ENCODE data around the gene RARS2.
"Not testable (repeated sequence)": the region's sequence is repeated elsewhere in the genome, so short reads cannot be mapped to it uniquely, and the experiment has no call there.

Gene RARS2

DNA sequence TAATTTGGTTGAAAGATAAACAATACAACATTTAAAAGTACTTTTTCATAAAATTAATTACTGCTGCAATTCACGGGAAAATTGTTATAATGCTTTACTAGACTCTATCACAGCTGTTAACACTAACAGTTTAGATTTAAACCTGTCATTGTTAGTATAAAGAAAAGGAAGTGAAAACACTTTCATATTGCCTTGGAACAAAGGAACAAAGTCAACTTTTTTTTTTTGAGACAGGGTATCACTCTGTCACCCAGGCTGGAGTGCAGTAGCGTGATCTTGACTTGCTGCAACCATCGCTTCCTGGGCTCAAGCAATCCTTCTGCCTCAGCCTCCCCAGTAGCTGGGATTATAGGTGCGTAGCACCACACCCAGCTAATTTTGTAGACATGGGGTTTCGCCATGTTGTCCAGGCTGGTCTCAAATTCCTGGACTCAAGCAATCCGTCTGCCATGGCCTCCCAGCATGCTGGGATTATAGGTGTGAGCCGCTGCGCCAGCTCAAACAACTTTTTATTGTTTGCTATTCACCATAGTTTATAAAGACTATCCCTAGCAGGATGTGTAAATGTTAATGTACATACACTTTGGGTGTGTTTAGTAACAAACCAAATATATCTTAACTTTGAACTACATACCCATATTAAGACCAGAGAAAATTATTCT lies 94.9 kb downstream of the RARS2 start:
- Histone ChIP-seq H3K4me2 (no peak overlapping the region), H3K4me3 (IDR thresholded peaks at IDR 0.05; ENCODE audit: insufficient read depth, low read depth, low read length) (no peak overlapping the region), H3K27ac (no peak overlapping the region), H3K79me2 (ENCODE audit: insufficient read depth, low read depth) (no peaks in the 10 kb centered on the region), H2AFZ (ENCODE audit: low read depth) (no peak overlapping the region), H3K9ac (no peak overlapping the region), H3K36me3 (ENCODE audit: insufficient read depth) (no peaks in the 10 kb centered on the region), H4K20me1 (ENCODE audit: insufficient read depth) (no peaks in the 10 kb centered on the region), H3K4me1 (ENCODE audit: low read depth, poor library complexity, severe bottlenecking) (no peaks in the 10 kb centered on the region), H3K27me3 (ENCODE audit: insufficient read depth, low read depth) (no peaks in the 10 kb centered on the region)
- TF ChIP-seq, protein P1, sequence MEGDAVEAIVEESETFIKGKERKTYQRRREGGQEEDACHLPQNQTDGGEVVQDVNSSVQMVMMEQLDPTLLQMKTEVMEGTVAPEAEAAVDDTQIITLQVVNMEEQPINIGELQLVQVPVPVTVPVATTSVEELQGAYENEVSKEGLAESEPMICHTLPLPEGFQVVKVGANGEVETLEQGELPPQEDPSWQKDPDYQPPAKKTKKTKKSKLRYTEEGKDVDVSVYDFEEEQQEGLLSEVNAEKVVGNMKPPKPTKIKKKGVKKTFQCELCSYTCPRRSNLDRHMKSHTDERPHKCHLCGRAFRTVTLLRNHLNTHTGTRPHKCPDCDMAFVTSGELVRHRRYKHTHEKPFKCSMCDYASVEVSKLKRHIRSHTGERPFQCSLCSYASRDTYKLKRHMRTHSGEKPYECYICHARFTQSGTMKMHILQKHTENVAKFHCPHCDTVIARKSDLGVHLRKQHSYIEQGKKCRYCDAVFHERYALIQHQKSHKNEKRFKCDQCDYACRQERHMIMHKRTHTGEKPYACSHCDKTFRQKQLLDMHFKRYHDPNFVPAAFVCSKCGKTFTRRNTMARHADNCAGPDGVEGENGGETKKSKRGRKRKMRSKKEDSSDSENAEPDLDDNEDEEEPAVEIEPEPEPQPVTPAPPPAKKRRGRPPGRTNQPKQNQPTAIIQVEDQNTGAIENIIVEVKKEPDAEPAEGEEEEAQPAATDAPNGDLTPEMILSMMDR (conservative IDR thresholded peaks at IDR 0.05; ENCODE audit: low read depth, low read length), result no peak

DNA sequence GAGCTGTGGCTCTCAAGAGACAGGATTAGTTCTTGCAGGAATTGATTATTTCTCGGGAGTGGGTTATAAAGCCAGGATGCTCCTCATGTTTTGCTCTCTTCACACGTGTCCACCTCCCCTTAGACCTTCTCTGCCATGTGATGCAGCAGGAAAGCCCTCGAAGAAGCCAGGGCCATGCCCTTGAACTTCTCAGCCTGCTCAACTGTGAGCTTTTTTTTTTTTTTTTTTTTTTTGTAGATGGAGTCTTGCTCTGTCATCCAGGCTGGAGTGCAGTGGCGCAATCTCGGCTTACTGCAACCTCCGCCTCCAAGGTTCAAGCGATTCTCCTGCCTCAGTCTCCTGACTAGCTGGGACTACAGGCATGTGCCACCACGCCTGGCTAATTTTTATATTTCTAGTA lies 100.5 kb downstream of the RARS2 start:
- H3K4me3 ChIP-seq (IDR thresholded peaks at IDR 0.05; ENCODE audit: insufficient read depth, low read depth, low read length); H3K4me2 ChIP-seq; H3K4me1 ChIP-seq (ENCODE audit: low read depth, poor library complexity, severe bottlenecking); H2AFZ ChIP-seq (ENCODE audit: low read depth); H3K79me2 ChIP-seq (ENCODE audit: insufficient read depth, low read depth); H3K36me3 ChIP-seq (ENCODE audit: insufficient read depth); H3K9ac ChIP-seq; H3K27ac ChIP-seq; H4K20me1 ChIP-seq (ENCODE audit: insufficient read depth); H3K27me3 ChIP-seq (ENCODE audit: insufficient read depth, low read depth): not testable (repeated sequence)

DNA sequence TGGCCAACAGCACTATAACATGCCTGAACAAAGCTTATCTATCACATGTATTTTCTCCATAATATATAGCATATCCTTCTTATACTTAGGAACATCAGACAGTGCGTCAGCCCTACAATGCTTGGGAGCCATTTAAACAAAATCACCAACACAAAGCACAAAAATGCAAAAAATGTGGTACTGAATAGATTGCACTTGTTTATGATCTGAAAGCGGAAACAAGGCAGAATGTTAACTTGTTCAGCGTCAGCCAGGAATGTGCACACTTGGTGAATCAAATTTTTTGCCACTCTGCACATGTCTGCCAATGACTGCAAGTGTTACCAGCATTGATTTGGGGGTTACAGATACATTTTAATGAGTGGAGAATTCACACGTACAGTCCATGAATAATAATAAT lies 102.2 kb downstream of the RARS2 start:
- no peak overlapping the region for H3K4me2 ChIP-seq
- H3K27ac ChIP-seq, result no peak overlapping the region
- H3K9ac ChIP-seq, result no peak overlapping the region
- H3K4me1 ChIP-seq (ENCODE audit: low read depth, poor library complexity, severe bottlenecking), result no peaks in the 10 kb centered on the region
- H2AFZ ChIP-seq (ENCODE audit: low read depth), result no peak overlapping the region
- TF ChIP-seq, protein P1 (conservative IDR thresholded peaks at IDR 0.05; ENCODE audit: low read depth, low read length), result no peak
- no peaks in the 10 kb centered on the region for H3K27me3 ChIP-seq (ENCODE audit: insufficient read depth, low read depth)
- no peak overlapping the region for H3K4me3 ChIP-seq (IDR thresholded peaks at IDR 0.05; ENCODE audit: insufficient read depth, low read depth, low read length)
- H3K79me2 ChIP-seq (ENCODE audit: insufficient read depth, low read depth), result no peaks in the 10 kb centered on the region
- no peaks in the 10 kb centered on the region for H3K36me3 ChIP-seq (ENCODE audit: insufficient read depth)
- H4K20me1 ChIP-seq (ENCODE audit: insufficient read depth), result no peaks in the 10 kb centered on the region

DNA sequence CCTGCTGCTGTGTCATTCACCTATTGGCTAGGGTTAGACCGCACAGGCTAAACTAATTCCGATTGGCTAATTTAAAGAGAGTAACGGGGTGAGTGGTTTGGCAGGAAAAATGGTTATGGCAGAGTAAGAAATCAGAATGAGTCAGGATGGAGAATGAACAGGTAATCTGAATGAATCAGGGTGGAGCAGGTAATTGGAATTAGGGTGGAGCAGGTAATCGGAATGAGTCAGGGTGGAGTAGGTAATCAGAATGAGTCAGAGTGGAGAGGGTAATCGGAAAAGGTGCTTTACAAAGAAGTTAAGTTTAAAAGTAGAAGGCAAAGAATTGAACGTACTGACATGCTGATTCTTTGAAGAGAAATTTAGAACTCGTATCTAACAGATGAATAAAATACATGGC lies 105.3 kb downstream of the RARS2 start:
- H4K20me1 ChIP-seq (ENCODE audit: insufficient read depth), result no peaks in the 10 kb centered on the region
- H3K4me1 ChIP-seq (ENCODE audit: low read depth, poor library complexity, severe bottlenecking), result no peaks in the 10 kb centered on the region
- no peak overlapping the region for H3K4me3 ChIP-seq (IDR thresholded peaks at IDR 0.05; ENCODE audit: insufficient read depth, low read depth, low read length)
- H3K9ac ChIP-seq, result no peak overlapping the region
- no peak overlapping the region for H2AFZ ChIP-seq (ENCODE audit: low read depth)
- no peak overlapping the region for H3K27ac ChIP-seq
- H3K36me3 ChIP-seq (ENCODE audit: insufficient read depth), result no peaks in the 10 kb centered on the region
- no peaks in the 10 kb centered on the region for H3K79me2 ChIP-seq (ENCODE audit: insufficient read depth, low read depth)
- no peak overlapping the region for H3K4me2 ChIP-seq
- TF ChIP-seq, protein P1 (conservative IDR thresholded peaks at IDR 0.05; ENCODE audit: low read depth, low read length), result no peak
- no peaks in the 10 kb centered on the region for H3K27me3 ChIP-seq (ENCODE audit: insufficient read depth, low read depth)

DNA sequence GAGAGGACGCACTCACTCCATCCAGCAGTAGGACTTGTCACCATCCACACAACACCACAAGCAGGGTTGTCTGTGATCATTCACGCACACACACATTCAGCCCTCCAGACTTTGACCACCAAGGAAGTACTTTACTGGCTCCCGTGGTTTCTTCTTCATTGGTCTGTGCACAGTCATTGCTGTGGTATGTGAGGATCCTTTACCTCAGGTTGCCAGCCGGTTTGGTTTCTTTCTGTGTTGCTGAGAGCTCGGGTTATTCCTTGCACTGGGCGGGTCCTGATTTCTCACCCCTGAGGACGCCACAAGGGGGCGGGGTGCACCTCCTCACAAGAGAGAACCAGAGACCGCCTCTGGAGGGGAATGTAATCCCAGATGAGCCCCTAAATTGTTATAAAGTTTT lies 105.9 kb downstream of the RARS2 start:
- H3K9ac ChIP-seq, result no peak overlapping the region
- no peaks in the 10 kb centered on the region for H4K20me1 ChIP-seq (ENCODE audit: insufficient read depth)
- H3K4me2 ChIP-seq, result no peak overlapping the region
- no peak overlapping the region for H3K4me3 ChIP-seq (IDR thresholded peaks at IDR 0.05; ENCODE audit: insufficient read depth, low read depth, low read length)
- no peaks in the 10 kb centered on the region for H3K4me1 ChIP-seq (ENCODE audit: low read depth, poor library complexity, severe bottlenecking)
- no peaks in the 10 kb centered on the region for H3K36me3 ChIP-seq (ENCODE audit: insufficient read depth)
- no peaks in the 10 kb centered on the region for H3K27me3 ChIP-seq (ENCODE audit: insufficient read depth, low read depth)
- no peak overlapping the region for H3K27ac ChIP-seq
- TF ChIP-seq, protein P1 (conservative IDR thresholded peaks at IDR 0.05; ENCODE audit: low read depth, low read length), result no peak
- H2AFZ ChIP-seq (ENCODE audit: low read depth), result no peak overlapping the region
- no peaks in the 10 kb centered on the region for H3K79me2 ChIP-seq (ENCODE audit: insufficient read depth, low read depth)
